MV-4-11 (cell line): Measurements from ENCODE around the gene MEX3A.
A peak's percentile ranks its signal among the peaks of the same experiment; 100 is the strongest.

Source experiments
- DNase-seq: peaks from one replicate; lab custom pipeline; 2025; lab: John Stamatoyannopoulos, UW

The MEX3A gene

GRCh38 chr1:156102633-156103511 is 20.6 kb upstream of the MEX3A start:
- peak; percentile 74 for DNase-seq

GRCh38 chr1:156101880-156102279 is 19.6 kb upstream of the MEX3A start:
- DNase-seq, result no peak

- DNase-seq, result no peak
These were observed 18.1 kb upstream of the MEX3A start for GRCh38 chr1:156100205-156100995.

- no peak for DNase-seq
These were observed 17.0 kb upstream of the MEX3A start for GRCh38 chr1:156099282-156099681.

- no peak for DNase-seq
These were observed 16.5 kb upstream of the MEX3A start for GRCh38 chr1:156098784-156099183.

GRCh38 chr1:156097499-156098178 is 15.4 kb upstream of the MEX3A start:
- no peak for DNase-seq

- DNase-seq, result peak; percentile 91
These were observed 14.6 kb upstream of the MEX3A start for GRCh38 chr1:156096640-156097391.

GRCh38 chr1:156095906-156096508 is 13.7 kb upstream of the MEX3A start:
- DNase-seq, result no peak

GRCh38 chr1:156091610-156092009 is 9.3 kb upstream of the MEX3A start:
- no peak for DNase-seq

- DNase-seq, result peak; percentile 52
These were observed 8.5 kb upstream of the MEX3A start for GRCh38 chr1:156090840-156091188.

- peak; percentile 52 for DNase-seq
These were observed 8.0 kb upstream of the MEX3A start for GRCh38 chr1:156090138-156090839.

- DNase-seq, result peak; percentile 16
These were observed 7.4 kb upstream of the MEX3A start for GRCh38 chr1:156089704-156090103.

- no peak for DNase-seq
These were observed 4.0 kb upstream of the MEX3A start for GRCh38 chr1:156086256-156086662.

- peak; percentile 78 for DNase-seq
These were observed 1.8 kb upstream of the MEX3A start for GRCh38 chr1:156083800-156084790.

GRCh38 chr1:156081917-156082308 is 352 bp downstream of the MEX3A start:
- no peak for DNase-seq

GRCh38 chr1:156081180-156081916 is 917 bp downstream of the MEX3A start:
- DNase-seq, result no peak

- DNase-seq, result no peak
These were observed 1.4 kb downstream of the MEX3A start for GRCh38 chr1:156080863-156081179.

GRCh38 chr1:156080241-156080862 is 1.9 kb downstream of the MEX3A start:
- no peak for DNase-seq

- no peak for DNase-seq
These were observed 2.5 kb downstream of the MEX3A start for GRCh38 chr1:156079762-156080161.
